Natural killer cell (primary cell): ENCODE measurements around the gene MRPS34. TPM values are rescaled to one million over a fixed set of nuclear protein-coding genes. Genes with fewer than 3 reads are reported as not detected.
A peak's percentile ranks its signal among the peaks of the same experiment; 100 is the strongest.

Experiments used
- ATAC-seq, 3 donors: fragments of 150-1000 bp in 2 of 3; fragments of 200-7000 bp in 1 of 3; cut with Tn5 transposase; 1 replicate in 1 of 3; 2 replicates in 2 of 3; pipeline ENCODE4 v1.10.0; 2021; ENCODE audit warnings: mild to moderate bottlenecking in 2 of 3, moderate library complexity in 2 of 3
- DNase-seq, 2 donors: peaks; one replicate each; pipeline versions ENCODE4 v3.0.0 to v3.0.0-alpha.2; 2013 to 2021; ENCODE audit warnings: mixed read lengths in 1 of 2
- H3K27ac ChIP-seq: one replicate; pipeline ENCODE4 v1.5.1; 2013; ENCODE audit warnings: mild to moderate bottlenecking, low read length
- H3K27me3 ChIP-seq: one replicate; pipeline ENCODE4 v1.6.1; 2013; ENCODE audit warnings: low read length; ENCODE audit not compliant: control insufficient read depth, insufficient read depth
- H3K36me3 ChIP-seq: one replicate; pipeline ENCODE4 v1.6.1; 2013; ENCODE audit warnings: low read length; ENCODE audit not compliant: control insufficient read depth, insufficient read depth
- H3K4me1 ChIP-seq: one replicate; pipeline ENCODE4 v1.6.1; 2013; ENCODE audit warnings: low read length; ENCODE audit not compliant: control insufficient read depth, insufficient read depth
- H3K4me3 ChIP-seq: one replicate; pipeline ENCODE4 v1.5.1; 2013; ENCODE audit warnings: low read length
- H3K9me3 ChIP-seq: one replicate; pipeline ENCODE4 v1.6.1; 2013; ENCODE audit warnings: low read length; ENCODE audit not compliant: control insufficient read depth, insufficient read depth
- H3K27ac Mint-ChIP-seq, 2 donors: one replicate each; pipeline ENCODE4 v1.8.0; 2022; ENCODE audit warnings: mild to moderate bottlenecking in 2 of 2, mixed read lengths in 2 of 2, moderate library complexity in 1 of 2
- H3K27me3 Mint-ChIP-seq, 2 donors: one replicate each; pipeline ENCODE4 v1.8.0; 2022; ENCODE audit warnings: low read depth in 2 of 2, mixed read lengths in 2 of 2
- H3K36me3 Mint-ChIP-seq: one replicate; pipeline ENCODE4 v1.8.0; 2022; ENCODE audit warnings: mixed read lengths
- H3K4me1 Mint-ChIP-seq, 2 donors: one replicate each; pipeline ENCODE4 v1.8.0; 2022; ENCODE audit warnings: mixed read lengths in 2 of 2
- H3K4me3 Mint-ChIP-seq: one replicate; pipeline ENCODE4 v1.8.0; 2022; ENCODE audit warnings: mild to moderate bottlenecking, moderate library complexity, mixed read lengths
- H3K9me3 Mint-ChIP-seq, 2 donors: one replicate each; pipeline ENCODE4 v1.8.0; 2022; ENCODE audit warnings: mixed read lengths in 2 of 2
- CTCF ChIP-seq: fragments of 200-600 bp; IDR thresholded peaks from one replicate; pipeline ENCODE4 v1.8.0; 2022; ENCODE audit warnings: antibody characterized with exemption
- WGBS: methylation state at CpG from one replicate; pipeline ENCODE4 v1.1.7; 2013; ENCODE audit warnings: missing lambda C conversion rate; ENCODE audit not compliant: insufficient coverage; 5-methylcytosine and 5-hydroxymethylcytosine counted together
- intact Hi-C: fragments of 100-400 bp; cut with micrococcal nuclease; formaldehyde crosslinking; loops from one replicate; pipeline ENCODE4 v1.14.2; 2022
- total RNA-seq, 4 donors: library from RNA; stranded (reverse); fragments of 120-200 nt in 1 of 4; gene quantifications; one replicate each; pipeline versions ENCODE4 v1.2.3 to v1.2.4, GENCODE V29; 2013 to 2022

Gene MRPS34
- total RNA-seq, 3 donors from 2014 or later (not counting 1 experiment from before 2014, with no cell fraction given): 26.5 to 42.0 (median 41.4) TPM

GRCh38 chr16:1785846-1786170, 12.9 kb upstream of the MRPS34 start:
- peaks cover 21% of the 10 kb centered on the region for H3K36me3 ChIP-seq
- H3K9me3 ChIP-seq: no peaks in the 10 kb centered on the region
- Mint-ChIP-seq H3K27me3 (no peaks in the 10 kb centered on the region), H3K4me3 (no peak overlapping the region), H3K27ac (peak overlapping the region in 1 of 2 donors; percentile 40), H3K36me3 (no peaks in the 10 kb centered on the region), H3K4me1 (peaks cover 16 to 28% of the 10 kb centered on the region in 2 donors), H3K9me3 (no peaks in the 10 kb centered on the region)
- intact Hi-C loops: no loop called here
- H3K4me1 ChIP-seq: peaks cover 33% of the 10 kb centered on the region
- H3K27ac ChIP-seq: no peak overlapping the region
- ATAC-seq (no peak), DNase-seq (peak in 1 of 2 donors; percentile 13)
- no peak overlapping the region for H3K4me3 ChIP-seq
- WGBS: 96% methylated on average over 14 of the region's 14 CpGs
- no peaks in the 10 kb centered on the region for H3K27me3 ChIP-seq
- TF ChIP-seq CTCF: no peak

- Histone ChIP-seq H3K4me3 (no peak overlapping the region), H3K36me3 (peaks cover 22% of the 10 kb centered on the region), H3K9me3 (no peaks in the 10 kb centered on the region), H3K27me3 (no peaks in the 10 kb centered on the region), H3K4me1 (peaks cover 37% of the 10 kb centered on the region), H3K27ac (no peak overlapping the region)
- H3K4me3 Mint-ChIP-seq: peak overlapping the region; percentile 40
- H3K4me1 Mint-ChIP-seq: peaks cover 16 to 28% of the 10 kb centered on the region in 2 donors
- no peaks in the 10 kb centered on the region for H3K36me3 Mint-ChIP-seq
- no peaks in the 10 kb centered on the region for H3K27me3 Mint-ChIP-seq
- H3K9me3 Mint-ChIP-seq: no peaks in the 10 kb centered on the region
- H3K27ac Mint-ChIP-seq: peak overlapping the region in 1 of 2 donors; percentile 40
- DNase-seq: no peak
- ATAC-seq: no peak
- WGBS: 96% methylated on average over 26 of the region's 26 CpGs
- TF ChIP-seq CTCF: no peak
- intact Hi-C loops: no loop called here
These were observed 12.3 kb upstream of the MRPS34 start for GRCh38 chr16:1784977-1785845.

- H3K27me3 Mint-ChIP-seq: no peaks in the 10 kb centered on the region
- peaks cover 49% of the 10 kb centered on the region for H3K4me1 ChIP-seq
- DNase-seq: peak; percentile 97 to 99
- H3K9me3 Mint-ChIP-seq: no peaks in the 10 kb centered on the region
- H3K4me3 ChIP-seq: peak within 1 kb of the TSS; percentile 61
- intact Hi-C loops: loop anchor here (1.0 to 2.0 kb wide), 2 partner anchors 9 to 44 kb away; partner anchors contain the start of genes FAHD1, HAGH and MRPS34
- no peaks in the 10 kb centered on the region for H3K27me3 ChIP-seq
- H3K27ac ChIP-seq: peak within 1 kb of the TSS; percentile 61
- no peaks in the 10 kb centered on the region for H3K36me3 Mint-ChIP-seq
- under 1% methylated on average over 102 of the region's 102 CpGs for WGBS
- peak; percentile 86 to 94 (median 86) for ATAC-seq
- H3K4me3 Mint-ChIP-seq: peak within 1 kb of the TSS; percentile 89
- H3K4me1 Mint-ChIP-seq: peaks cover 10 to 22% of the 10 kb centered on the region in 2 donors
- TF ChIP-seq CTCF: no peak
- peak within 1 kb of the TSS; percentile 88 to 92 for H3K27ac Mint-ChIP-seq
- H3K36me3 ChIP-seq: peaks cover 17% of the 10 kb centered on the region
- no peaks in the 10 kb centered on the region for H3K9me3 ChIP-seq
These were observed 9.7 kb upstream of the MRPS34 start, which contains the start of the genes NUBP2 and SPSB3 for GRCh38 chr16:1782408-1783264. Gene NUBP2 (plus strand): TSS chr16:1782960. CDS start chr16:1783021, 61 bp downstream. Gene SPSB3 (minus strand): TSS chr16:1782571. CDS start chr16:1781483, 1,088 bp downstream.
